HG02870 (cell line): Measurements from ENCODE around the gene CSTF2T.

Experiments
- ATAC-seq: cut with Tn5 transposase; IDR thresholded peaks from one replicate; pipeline ENCODE4 v1.9.1; 2021; ENCODE audit warnings: mild to moderate bottlenecking, moderate library complexity; ENCODE audit not compliant: unreplicated experiment

CSTF2T gene

DNA sequence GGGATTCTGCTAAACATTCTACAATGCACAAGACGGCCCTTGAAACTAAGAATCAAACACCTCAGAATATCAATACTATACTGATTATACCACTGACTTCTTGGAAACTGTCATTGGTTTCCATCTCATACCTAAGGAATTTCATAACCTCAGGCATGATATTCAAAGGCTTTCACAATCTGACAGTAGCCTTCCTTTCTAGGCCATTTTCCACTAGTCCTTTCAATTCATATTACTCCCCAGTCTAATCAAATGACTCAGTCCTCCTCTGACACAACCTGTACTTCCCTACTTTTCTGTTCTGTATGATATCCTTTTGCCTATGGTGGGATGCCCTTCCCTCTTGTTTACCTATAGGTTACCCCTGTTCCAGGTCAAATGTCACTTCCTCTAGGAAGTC lies 48.3 kb downstream of the CSTF2T start:
- ATAC-seq = no peak

- no peak for ATAC-seq
Measured at GRCh38 chr10:51649064-51649463, 50.3 kb downstream of the CSTF2T start.
